Chondrocyte (in vitro differentiated cells): ENCODE data around the gene AHRR. TPM values are rescaled to one million over a fixed set of nuclear protein-coding genes. Genes with fewer than 3 reads are reported as not detected.

Experiments
- DNase-seq: peaks from one replicate; pipeline ENCODE4 v3.0.0; 2021; ENCODE audit warnings: mixed read lengths, low spot score
- H3K27ac Mint-ChIP-seq: one replicate; pipeline ENCODE4 v1.8.0; 2021; ENCODE audit warnings: mild to moderate bottlenecking, moderate library complexity, mixed read lengths; ENCODE audit not compliant: unreplicated experiment
- H3K27me3 Mint-ChIP-seq: 2 replicates; pipeline ENCODE4 v1.8.0; 2021; ENCODE audit warnings: low read depth, mixed read lengths
- H3K36me3 Mint-ChIP-seq: 2 replicates; pipeline ENCODE4 v1.8.0; 2021; ENCODE audit warnings: low read depth, mixed read lengths
- H3K4me1 Mint-ChIP-seq: 2 replicates; pipeline ENCODE4 v1.8.0; 2021; ENCODE audit warnings: low read depth, mild to moderate bottlenecking, mixed read lengths
- H3K4me3 Mint-ChIP-seq: one replicate; pipeline ENCODE4 v1.8.0; 2021; ENCODE audit warnings: mild to moderate bottlenecking, moderate library complexity, mixed read lengths; ENCODE audit not compliant: unreplicated experiment
- H3K9me3 Mint-ChIP-seq: 2 replicates; pipeline ENCODE4 v1.8.0; 2021; ENCODE audit warnings: low read depth, mixed read lengths
- CTCF ChIP-seq: fragments of 200-600 bp; sonication (generic); IDR thresholded peaks from 2 replicates; pipeline ENCODE4 v1.5.0; 2021; ENCODE audit warnings: antibody characterized with exemption, mild to moderate bottlenecking, moderate library complexity
- total RNA-seq: library from RNA; stranded (reverse); gene quantifications from 3 replicates; pipeline ENCODE4 v1.2.1, GENCODE V29; 2021

Gene AHRR
- total RNA-seq, 1 donor from 2014 or later: 17.3 TPM

GRCh38 chr5:337563-338130 lies 16.1 kb downstream of the AHRR start:
- peak; percentile 78 for TF ChIP-seq CTCF
- Mint-ChIP-seq H3K9me3 (no peaks in the 10 kb centered on the region), H3K27me3 (no peaks in the 10 kb centered on the region), H3K36me3 (no peaks in the 10 kb centered on the region), H3K4me3 (no peak overlapping the region), H3K27ac (no peak overlapping the region), H3K4me1 (peaks cover 7% of the 10 kb centered on the region)
- DNase-seq: no peak

- H3K9me3 Mint-ChIP-seq: no peaks in the 10 kb centered on the region
- no peaks in the 10 kb centered on the region for H3K27me3 Mint-ChIP-seq
- peak overlapping the region; percentile 42 for H3K27ac Mint-ChIP-seq
- peaks cover 6% of the 10 kb centered on the region for H3K36me3 Mint-ChIP-seq
- H3K4me3 Mint-ChIP-seq: peak overlapping the region; percentile 59
- H3K4me1 Mint-ChIP-seq: peaks cover 12% of the 10 kb centered on the region
- TF ChIP-seq CTCF: no peak
- DNase-seq: no peak
These were observed 21.3 kb downstream of the AHRR start for GRCh38 chr5:342501-343460.

GRCh38 chr5:343461-344401 lies 22.2 kb downstream of the AHRR start:
- Mint-ChIP-seq H3K4me3 (peak overlapping the region; percentile 71), H3K9me3 (no peaks in the 10 kb centered on the region), H3K27me3 (no peaks in the 10 kb centered on the region), H3K27ac (peak overlapping the region; percentile 77), H3K36me3 (peaks cover 6% of the 10 kb centered on the region), H3K4me1 (peaks cover 18% of the 10 kb centered on the region)
- no peak for TF ChIP-seq CTCF
- no peak for DNase-seq

- Mint-ChIP-seq H3K4me1 (peaks cover 21% of the 10 kb centered on the region), H3K27me3 (no peaks in the 10 kb centered on the region), H3K36me3 (peaks cover 6% of the 10 kb centered on the region), H3K4me3 (no peak overlapping the region), H3K27ac (no peak overlapping the region), H3K9me3 (no peaks in the 10 kb centered on the region)
- TF ChIP-seq CTCF: no peak
- no peak for DNase-seq
These were observed 23.2 kb downstream of the AHRR start for GRCh38 chr5:344668-345067.
